Neuronal stem cell (in vitro differentiated cells): Measurements from ENCODE around the gene FAU.

Experiments
- DNase-seq: peaks from one replicate; pipeline ENCODE4 v3.0.0-alpha.2; 2013; ENCODE audit warnings: low spot score
- H2AFZ ChIP-seq: one replicate; pipeline ENCODE4 v1.6.1; 2013; ENCODE audit warnings: mild to moderate bottlenecking, low read length, inconsistent platforms
- H2AK5ac ChIP-seq: 2 replicates; pipeline ENCODE4 v1.6.1; 2013; ENCODE audit warnings: low read depth, mild to moderate bottlenecking, inconsistent platforms, low read length, moderate library complexity, mixed read lengths
- H2BK120ac ChIP-seq: 2 replicates; pipeline ENCODE4 v1.6.1; 2013; ENCODE audit warnings: low read depth, mild to moderate bottlenecking, inconsistent platforms, low read length, moderate library complexity, mixed read lengths
- H2BK12ac ChIP-seq: one replicate; pipeline ENCODE4 v1.6.1; 2013; ENCODE audit warnings: low read length, inconsistent platforms
- H2BK15ac ChIP-seq: 2 replicates; pipeline ENCODE4 v1.6.1; 2013; ENCODE audit warnings: mild to moderate bottlenecking, low read length, inconsistent platforms, mixed read lengths
- H2BK5ac ChIP-seq: one replicate; pipeline ENCODE4 v1.6.1; 2013; ENCODE audit warnings: inconsistent platforms, mild to moderate bottlenecking, low read length, moderate library complexity
- H3K14ac ChIP-seq: one replicate; pipeline ENCODE4 v1.6.1; 2013; ENCODE audit warnings: low read length, inconsistent platforms
- H3K18ac ChIP-seq: 2 replicates; pipeline ENCODE4 v1.6.1; 2013; ENCODE audit warnings: low read length, inconsistent platforms
- H3K23ac ChIP-seq: 2 replicates; pipeline ENCODE4 v1.6.1; 2013; ENCODE audit warnings: low read depth, mild to moderate bottlenecking, mixed read lengths, low read length, inconsistent platforms; ENCODE audit not compliant: poor library complexity
- H3K27ac ChIP-seq: replicated peaks from 3 replicates; pipeline ENCODE4 v1.5.1; 2013; ENCODE audit warnings: low read length, inconsistent platforms
- H3K27me3 ChIP-seq, 3 experiments: 2 replicates each; pipeline ENCODE4 v1.6.1; 2013; ENCODE audit warnings: low read length in 3 of 3, mild to moderate bottlenecking in 2 of 3, inconsistent platforms in 1 of 3, low read depth in 1 of 3, mixed read lengths in 1 of 3, moderate library complexity in 1 of 3; ENCODE audit not compliant: control insufficient read depth in 3 of 3, insufficient read depth in 3 of 3
- H3K36me3 ChIP-seq, 2 donors: replicated peaks in 1 of 2; 2 replicates each; pipeline ENCODE4 v1.6.1; 2013; ENCODE audit warnings: low read length in 2 of 2; ENCODE audit not compliant: control insufficient read depth in 2 of 2, insufficient read depth in 2 of 2
- H3K4ac ChIP-seq: 2 replicates; pipeline ENCODE4 v1.6.1; 2013; ENCODE audit warnings: inconsistent platforms, mild to moderate bottlenecking, low read length, moderate library complexity
- H3K4me1 ChIP-seq, 2 donors: 1 replicate in 1 of 2; 2 replicates in 1 of 2; pipeline ENCODE4 v1.6.1; 2013; ENCODE audit warnings: low read length in 2 of 2, low read depth in 1 of 2; ENCODE audit not compliant: control insufficient read depth in 2 of 2, insufficient read depth in 1 of 2
- H3K4me2 ChIP-seq: one replicate; pipeline ENCODE4 v1.6.1; 2013; ENCODE audit warnings: mild to moderate bottlenecking, low read length, inconsistent platforms; ENCODE audit not compliant: insufficient read depth, poor library complexity, severe bottlenecking
- H3K4me3 ChIP-seq, 2 donors: 2 replicates each; pipeline ENCODE4 v1.5.1; 2013; ENCODE audit warnings: low read length in 2 of 2, mild to moderate bottlenecking in 2 of 2, inconsistent platforms in 1 of 2, moderate library complexity in 1 of 2
- H3K79me1 ChIP-seq: one replicate; pipeline ENCODE4 v1.6.1; 2013; ENCODE audit warnings: low read depth, mild to moderate bottlenecking, inconsistent platforms, low read length, moderate library complexity
- H3K9ac ChIP-seq: one replicate; pipeline ENCODE4 v1.6.1; 2013; ENCODE audit warnings: mild to moderate bottlenecking, low read depth, low read length, inconsistent platforms; ENCODE audit not compliant: poor library complexity
- H3K9me3 ChIP-seq, 2 donors: replicated peaks in 1 of 2; 2 replicates each; pipeline versions ENCODE3 to v1.6.1; 2013; ENCODE audit warnings: low read length in 2 of 2, mild to moderate bottlenecking in 2 of 2, inconsistent platforms in 1 of 2, low read depth in 1 of 2, mixed read lengths in 1 of 2, moderate library complexity in 1 of 2; ENCODE audit not compliant: control insufficient read depth in 2 of 2, insufficient read depth in 1 of 2
- H4K8ac ChIP-seq: one replicate; pipeline ENCODE4 v1.6.1; 2013; ENCODE audit warnings: low read depth, mild to moderate bottlenecking, inconsistent platforms, low read length, moderate library complexity
- H4K91ac ChIP-seq: one replicate; pipeline ENCODE4 v1.6.1; 2013; ENCODE audit warnings: low read length, low read depth, mild to moderate bottlenecking, inconsistent platforms; ENCODE audit not compliant: poor library complexity
- WGBS, 2 donors: extraction: QIAGEN DNeasy Blood & Tissue Kit; methylation state at CpG; one replicate each; pipeline ENCODE4 v1.1.7; 2013; ENCODE audit warnings: missing lambda C conversion rate in 2 of 2, mixed read lengths in 1 of 2; ENCODE audit not compliant: insufficient read length in 2 of 2, insufficient replicate concordance in 1 of 2; ENCODE audit errors: extremely low coverage in 2 of 2; 5-methylcytosine and 5-hydroxymethylcytosine counted together

FAU gene

GRCh38 chr11:65111159-65111743 lies 10.7 kb downstream of the FAU start:
- Histone ChIP-seq H2AFZ (no peak overlapping the region), H3K27me3 (no peaks in the 10 kb centered on the region), H3K9me3 (no peaks in the 10 kb centered on the region), H3K79me1 (peaks cover 13% of the 10 kb centered on the region), H2BK5ac (peak overlapping the region; percentile 79), H4K91ac (no peak overlapping the region), H3K14ac (peak overlapping the region; percentile 59), H3K18ac (peak overlapping the region; percentile 84), H3K9ac (peak overlapping the region; percentile 87), H2BK12ac (peak overlapping the region; percentile 33), H3K4me3 (peak overlapping the region in 1 of 2 donors; percentile 3), H4K8ac (no peak overlapping the region), H3K23ac (peak overlapping the region; percentile 98), H3K4me1 (peaks cover 7 to 18% of the 10 kb centered on the region in 2 donors), H2AK5ac (peak overlapping the region; percentile 61), H2BK15ac (no peak overlapping the region), H3K4ac (no peak overlapping the region), H3K4me2 (peak overlapping the region; percentile 37), H2BK120ac (no peak overlapping the region), H3K36me3 (peaks cover 14 to 48% of the 10 kb centered on the region in 2 donors), H3K27ac (no peak overlapping the region)
- DNase-seq, result no peak
- WGBS, 2 donors, result no CpG with 5 or more reads among the region's 31 CpGs

DNA sequence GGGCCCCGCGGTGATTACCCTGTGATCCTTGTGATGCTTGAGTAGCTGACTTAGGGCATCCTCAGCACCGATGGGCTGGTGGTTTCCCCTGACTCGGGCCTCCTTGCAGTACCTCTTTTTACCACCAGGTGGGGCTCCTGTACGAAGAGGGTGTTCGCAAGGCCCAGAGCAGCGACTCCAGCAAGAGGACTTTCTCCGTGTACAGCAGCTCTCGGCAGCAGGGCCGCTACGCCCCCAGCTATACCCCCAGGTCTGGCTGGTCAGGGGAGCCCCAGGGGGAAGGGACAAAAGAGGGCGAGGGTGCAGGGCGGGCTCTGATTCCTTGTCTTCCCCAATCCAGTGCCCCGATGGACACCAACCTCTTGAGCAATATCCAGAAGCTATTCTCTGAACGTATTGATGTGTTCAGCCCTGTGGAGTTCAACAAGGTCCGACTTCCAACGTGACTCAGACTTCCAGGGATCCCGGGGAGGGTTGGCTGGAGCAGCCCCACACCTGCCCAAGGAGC lies 11.5 kb downstream of the FAU start:
- no peak overlapping the region for H3K27ac ChIP-seq
- H2BK15ac ChIP-seq, result no peak overlapping the region

DNA sequence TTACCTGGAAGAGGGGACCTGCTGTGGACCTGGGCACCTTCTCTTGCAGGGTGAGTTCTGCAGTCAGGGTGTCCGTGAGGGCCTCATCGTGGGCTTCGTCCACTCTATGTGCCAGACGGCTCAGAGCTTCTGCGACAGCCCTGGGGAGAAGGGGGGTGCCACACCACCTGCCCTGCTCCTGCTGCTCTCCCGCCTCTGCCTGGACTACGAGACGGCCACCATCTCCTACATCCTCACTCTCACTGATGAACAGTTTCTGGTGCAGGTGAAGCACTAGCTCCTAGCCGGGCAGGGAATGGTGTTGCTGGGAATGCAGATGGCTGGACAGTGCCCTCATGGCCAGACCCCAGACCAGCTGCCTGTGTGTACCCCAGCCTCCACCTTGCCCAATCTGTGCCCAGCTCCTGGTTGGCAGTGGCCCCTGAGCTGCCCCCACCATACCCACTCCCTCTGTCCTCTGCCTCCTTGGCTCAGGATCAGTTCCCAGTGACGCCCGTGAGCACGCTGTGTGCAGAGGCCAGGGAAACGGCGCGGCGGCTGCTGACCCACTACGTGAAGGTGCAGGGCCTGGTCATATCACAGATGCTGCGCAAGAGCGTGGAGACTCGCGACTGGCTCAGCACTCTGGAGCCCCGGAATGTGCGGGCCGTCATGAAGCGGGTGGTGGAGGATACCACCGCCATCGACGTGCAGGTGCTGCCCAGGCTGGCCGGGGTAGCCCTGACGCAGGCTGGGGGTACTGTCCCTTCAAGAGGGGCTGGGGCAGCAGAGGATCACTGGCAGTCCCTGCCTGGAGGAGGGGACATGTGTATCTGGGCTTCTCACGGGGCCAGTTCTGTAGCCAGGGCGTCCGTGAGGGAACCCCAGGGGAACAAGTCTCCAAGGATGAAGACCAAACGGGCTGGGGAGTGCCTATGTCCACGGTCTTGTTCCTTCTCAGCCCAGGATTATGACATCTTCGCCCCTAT lies 12.4 kb downstream of the FAU start:
- no peak overlapping the region for H4K8ac ChIP-seq
- no peak overlapping the region for H3K4me3 ChIP-seq
- no peak overlapping the region for H4K91ac ChIP-seq
- H3K9me3 ChIP-seq, result no peaks in the 10 kb centered on the region
- H3K18ac ChIP-seq, result no peak overlapping the region
- H3K4ac ChIP-seq, result no peak overlapping the region
- H3K79me1 ChIP-seq, result peaks cover 9% of the 10 kb centered on the region
- H2BK5ac ChIP-seq, result no peak overlapping the region
- H3K9ac ChIP-seq, result no peak overlapping the region
- no peak overlapping the region for H2AK5ac ChIP-seq
- DNase-seq, result no peak
- peaks cover 8 to 38% of the 10 kb centered on the region in 2 donors for H3K36me3 ChIP-seq
- no peaks in the 10 kb centered on the region for H3K27me3 ChIP-seq
- no peak overlapping the region for H3K23ac ChIP-seq
- H2BK15ac ChIP-seq, result no peak overlapping the region
- no peak overlapping the region for H2BK12ac ChIP-seq
- no peak overlapping the region for H3K4me2 ChIP-seq
- no peak overlapping the region for H3K14ac ChIP-seq
- no peak overlapping the region for H2AFZ ChIP-seq
- WGBS, 2 donors, result no CpG with 5 or more reads among the region's 36 CpGs
- no peak overlapping the region for H3K27ac ChIP-seq
- H2BK120ac ChIP-seq, result no peak overlapping the region
- peaks cover 7 to 18% of the 10 kb centered on the region in 2 donors for H3K4me1 ChIP-seq

More for the DNA sequence above, 11.5 kb downstream of the FAU start:
- Histone ChIP-seq H3K79me1 (peaks cover 9% of the 10 kb centered on the region), H2BK12ac (no peak overlapping the region), H3K4ac (no peak overlapping the region), H2AK5ac (no peak overlapping the region), H4K91ac (no peak overlapping the region), H3K18ac (no peak overlapping the region), H3K23ac (no peak overlapping the region), H3K14ac (no peak overlapping the region), H3K4me2 (no peak overlapping the region), H3K4me3 (no peak overlapping the region), H3K9ac (no peak overlapping the region), H2BK5ac (no peak overlapping the region), H3K27me3 (no peaks in the 10 kb centered on the region), H2BK120ac (no peak overlapping the region), H3K36me3 (peaks cover 12 to 45% of the 10 kb centered on the region in 2 donors), H4K8ac (no peak overlapping the region), H3K9me3 (no peaks in the 10 kb centered on the region), H3K4me1 (peaks cover 7 to 18% of the 10 kb centered on the region in 2 donors), H2AFZ (peak overlapping the region; percentile 68)
- no CpG with 5 or more reads among the region's 18 CpGs for WGBS, 2 donors
- peak; percentile 85 for DNase-seq
